Measurements from ENCODE around the gene APCDD1.
"Not testable (repeated sequence)": the region's sequence is repeated elsewhere in the genome, so short reads cannot be mapped to it uniquely, and the experiment has no call there.

The APCDD1 gene

GRCh38 chr18:10530002-10530401 lies 75.6 kb downstream of the APCDD1 start:
- no peak for DNase-seq

DNA sequence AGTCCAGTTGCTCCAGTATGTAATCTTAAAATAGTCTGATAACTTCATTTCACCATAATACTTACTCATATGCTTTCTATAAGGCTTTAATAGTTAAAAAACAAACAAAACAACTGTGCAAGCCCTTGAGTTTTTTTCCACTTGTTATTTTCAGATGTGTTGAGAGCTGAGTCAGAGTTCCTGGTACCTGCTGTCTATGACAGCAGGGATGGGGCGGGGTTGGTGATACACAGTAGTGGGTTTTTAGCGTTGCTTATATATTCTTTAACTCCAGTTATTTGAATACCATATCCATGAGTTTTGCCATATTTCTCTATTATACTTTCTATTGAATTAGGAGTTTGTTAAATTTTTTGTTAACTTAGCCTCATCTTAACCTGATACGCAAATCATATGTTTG lies 76.4 kb downstream of the APCDD1 start:
- no peak for DNase-seq

- no peak for DNase-seq
Observed at GRCh38 chr18:10533111-10533510, 78.7 kb downstream of the APCDD1 start.

GRCh38 chr18:10536280-10536679 lies 81.8 kb downstream of the APCDD1 start:
- no peak for DNase-seq

DNA sequence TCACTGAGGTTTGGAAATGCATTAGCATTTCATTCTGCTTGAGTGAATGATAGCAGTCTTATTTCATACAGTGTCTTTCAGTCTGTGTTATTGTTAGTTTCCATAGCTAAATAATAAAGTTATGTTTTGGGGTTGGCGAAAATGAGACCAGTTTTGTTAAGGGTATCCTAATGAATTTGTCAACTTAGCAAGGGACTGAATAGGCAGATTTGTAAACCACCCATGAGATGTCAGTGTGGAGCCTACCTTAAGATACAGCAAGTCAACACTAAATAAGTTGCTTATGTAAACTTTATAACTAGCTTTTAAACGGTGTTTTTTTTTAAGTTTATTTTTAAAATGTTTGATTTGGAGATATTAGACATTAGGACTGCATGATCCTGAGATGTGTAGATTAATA lies 83.3 kb downstream of the APCDD1 start:
- no peak for DNase-seq

GRCh38 chr18:10539124-10539523 lies 84.7 kb downstream of the APCDD1 start:
- DNase-seq: not testable (repeated sequence)

All from NCI-H226 (cell line).